Stimulated activated naive B cell treated with anti-CD40 and anti-IgM and Interleukin-4, amounts not matched to agents 10 μg/mL and 1 μg/mL and 100 μg/mL, for 72 hours (primary cell): ENCODE data around the gene TMCO5A.
A peak's percentile ranks its signal among the peaks of the same experiment; 100 is the strongest.

Experiments
- ATAC-seq, 2 donors: fragments of 150-1000 bp; cut with Tn5 transposase; replicated peaks; 2 replicates each; pipeline ENCODE4 v1.10.0; 2021; ENCODE audit warnings: moderate library complexity in 1 of 2
- DNase-seq: peaks from one replicate; pipeline ENCODE4 v3.0.0; 2021
- H3K27ac Mint-ChIP-seq: one replicate; pipeline ENCODE4 v1.8.0; 2022; ENCODE audit warnings: mild to moderate bottlenecking, mixed read lengths
- H3K27me3 Mint-ChIP-seq, 2 donors: one replicate each; pipeline ENCODE4 v1.8.0; 2022; ENCODE audit warnings: mixed read lengths in 2 of 2
- H3K36me3 Mint-ChIP-seq, 2 donors: one replicate each; pipeline ENCODE4 v1.8.0; 2022; ENCODE audit warnings: mixed read lengths in 2 of 2, mild to moderate bottlenecking in 1 of 2
- H3K4me1 Mint-ChIP-seq, 2 donors: one replicate each; pipeline ENCODE4 v1.8.0; 2022; ENCODE audit warnings: mixed read lengths in 2 of 2, mild to moderate bottlenecking in 1 of 2
- H3K4me3 Mint-ChIP-seq, 2 donors: one replicate each; pipeline ENCODE4 v1.8.0; 2022; ENCODE audit warnings: mild to moderate bottlenecking in 2 of 2, mixed read lengths in 2 of 2, moderate library complexity in 1 of 2
- H3K9me3 Mint-ChIP-seq, 2 donors: one replicate each; pipeline ENCODE4 v1.8.0; 2022; ENCODE audit warnings: mixed read lengths in 2 of 2, mild to moderate bottlenecking in 1 of 2

Gene TMCO5A

DNA sequence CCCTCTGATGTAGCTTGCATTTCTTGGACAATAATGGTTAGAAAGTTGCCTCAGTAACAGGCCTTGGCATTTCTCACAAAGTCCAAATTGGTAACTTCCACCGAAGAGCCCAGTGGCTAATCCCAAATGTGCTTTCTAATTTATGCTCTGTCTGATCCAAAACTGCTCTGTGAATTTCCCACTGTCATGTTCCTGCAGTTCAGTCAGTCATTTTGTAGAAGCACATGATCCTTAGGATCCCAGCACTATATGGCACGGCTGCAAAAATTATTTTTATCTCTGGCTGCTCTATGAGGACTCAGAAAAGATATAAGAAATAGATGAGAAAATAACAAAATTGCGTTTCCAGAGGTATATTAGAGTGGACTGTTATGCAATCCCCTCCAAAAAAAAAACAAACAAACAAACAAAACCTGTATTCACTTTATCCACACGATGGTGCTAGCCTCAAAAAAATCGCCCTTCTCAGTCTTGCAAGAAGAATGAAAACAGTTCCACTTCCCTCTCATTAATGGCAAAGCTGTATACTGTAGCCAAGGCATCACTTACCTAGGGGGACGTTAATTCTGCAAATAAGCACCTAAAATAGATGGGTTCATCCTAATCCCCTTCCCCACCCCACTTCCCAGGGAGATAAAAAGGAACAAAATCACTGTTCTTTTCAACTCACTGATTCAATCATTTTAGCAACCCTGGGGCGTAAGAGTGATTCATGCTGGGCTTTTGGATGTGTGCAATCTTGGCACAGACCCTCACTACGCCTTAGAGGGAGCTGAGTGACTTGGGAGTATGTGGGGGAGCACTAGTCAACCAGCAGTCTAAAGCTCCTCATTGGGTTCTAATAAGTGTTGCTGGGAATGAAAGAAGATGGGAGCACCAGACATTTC lies 61.3 kb downstream of the TMCO5A start:
- peaks cover 0 to 2% of the 10 kb centered on the region in 2 donors for H3K9me3 Mint-ChIP-seq
- H3K4me1 Mint-ChIP-seq = no peaks in the 10 kb centered on the region
- no peak overlapping the region for H3K27ac Mint-ChIP-seq
- no peak for DNase-seq
- ATAC-seq = peak; percentile 69 to 88
- H3K36me3 Mint-ChIP-seq = no peaks in the 10 kb centered on the region
- peaks cover 17 to 39% of the 10 kb centered on the region in 2 donors for H3K27me3 Mint-ChIP-seq
- H3K4me3 Mint-ChIP-seq = no peak overlapping the region
